Osteoblast (primary cell): ENCODE results near the gene SLC34A1. TPM values are rescaled to one million over a fixed set of nuclear protein-coding genes. Genes with fewer than 3 reads are reported as not detected.
"Not testable (repeated sequence)": the region's sequence is repeated elsewhere in the genome, so short reads cannot be mapped to it uniquely, and the experiment has no call there.

ENCODE experiments used
- DNase-seq: peaks from one replicate; pipeline ENCODE4 v3.0.0; 2011; ENCODE audit warnings: low spot score, mixed read lengths; ENCODE audit not compliant: insufficient read length; ENCODE audit errors: missing footprints
- H2AFZ ChIP-seq: 2 replicates; pipeline ENCODE4 v1.6.0; 2011; ENCODE audit warnings: mild to moderate bottlenecking, low read length
- H3K27ac ChIP-seq: 2 replicates; pipeline ENCODE4 v1.5.1; 2011; ENCODE audit warnings: mild to moderate bottlenecking, low read depth, low read length, moderate library complexity
- H3K27me3 ChIP-seq: 2 replicates; pipeline ENCODE4 v1.6.0; 2012; ENCODE audit warnings: mild to moderate bottlenecking, control low read depth, inconsistent platforms, low read length, moderate library complexity; ENCODE audit not compliant: insufficient read depth
- H3K36me3 ChIP-seq: 2 replicates; pipeline ENCODE4 v1.5.1; 2011; ENCODE audit warnings: mild to moderate bottlenecking, low read length, control low read depth, moderate library complexity; ENCODE audit not compliant: insufficient read depth
- H3K4me1 ChIP-seq: 2 replicates; pipeline ENCODE4 v1.5.1; 2011; ENCODE audit warnings: mild to moderate bottlenecking, low read length, control low read depth, moderate library complexity; ENCODE audit not compliant: insufficient read depth
- H3K4me2 ChIP-seq: 2 replicates; pipeline ENCODE4 v1.6.0; 2011; ENCODE audit warnings: mild to moderate bottlenecking, low read length; ENCODE audit not compliant: insufficient read depth
- H3K4me3 ChIP-seq: fragments of 200-600 bp; sonication (generic); 3 replicates; pipeline ENCODE4 v1.5.1; 2012; ENCODE audit warnings: mild to moderate bottlenecking, low read length, inconsistent platforms; ENCODE audit not compliant: insufficient read depth
- H3K79me2 ChIP-seq: 2 replicates; pipeline ENCODE4 v1.6.0; 2012; ENCODE audit warnings: mild to moderate bottlenecking, low read length, control low read depth, inconsistent platforms; ENCODE audit not compliant: insufficient read depth
- H3K9me3 ChIP-seq: 2 replicates; pipeline ENCODE4 v1.5.1; 2011; ENCODE audit warnings: low read depth, low read length, control low read depth
- H4K20me1 ChIP-seq: 2 replicates; pipeline ENCODE4 v1.6.0; 2012; ENCODE audit warnings: mild to moderate bottlenecking, low read length, control low read depth; ENCODE audit not compliant: insufficient read depth
- total RNA-seq: library from RNA; depleted of rRNA; stranded (reverse); fragments of >200 nt; gene quantifications from 2 replicates; pipeline ENCODE4 v1.2.3, GENCODE V29; 2012
- TF ChIP-seq, protein P1 (sequence below): IDR thresholded peaks from 2 replicates; pipeline ENCODE4 v1.5.1; 2011; ENCODE audit warnings: mild to moderate bottlenecking, low read depth, low read length, moderate library complexity; ENCODE audit errors: extremely low read depth

Gene SLC34A1
- total RNA-seq, 1 donor = not detected

DNA sequence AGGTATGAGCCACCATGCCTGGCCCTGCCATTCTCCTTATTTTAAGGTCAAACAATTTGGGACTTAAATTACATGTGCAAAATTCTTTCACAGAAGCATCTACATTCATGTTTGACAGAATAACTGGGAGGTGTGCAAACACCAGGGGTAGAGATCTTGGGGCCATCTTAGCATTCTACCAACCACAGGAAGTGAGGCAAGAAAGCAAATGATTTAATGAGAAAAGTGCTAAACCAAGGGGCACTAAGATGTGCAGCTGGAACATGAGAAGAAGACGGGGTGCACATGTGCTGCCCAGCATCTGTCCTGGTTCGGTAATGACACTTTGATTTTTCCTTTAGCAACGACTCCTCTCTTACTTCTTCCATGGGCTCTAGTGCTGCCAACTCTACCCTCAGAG is 26.3 kb downstream of the SLC34A1 start:
- H3K4me2 ChIP-seq = no peak overlapping the region
- DNase-seq = peak; percentile 45
- H4K20me1 ChIP-seq = no peaks in the 10 kb centered on the region
- no peaks in the 10 kb centered on the region for H3K36me3 ChIP-seq
- TF ChIP-seq, protein P1, sequence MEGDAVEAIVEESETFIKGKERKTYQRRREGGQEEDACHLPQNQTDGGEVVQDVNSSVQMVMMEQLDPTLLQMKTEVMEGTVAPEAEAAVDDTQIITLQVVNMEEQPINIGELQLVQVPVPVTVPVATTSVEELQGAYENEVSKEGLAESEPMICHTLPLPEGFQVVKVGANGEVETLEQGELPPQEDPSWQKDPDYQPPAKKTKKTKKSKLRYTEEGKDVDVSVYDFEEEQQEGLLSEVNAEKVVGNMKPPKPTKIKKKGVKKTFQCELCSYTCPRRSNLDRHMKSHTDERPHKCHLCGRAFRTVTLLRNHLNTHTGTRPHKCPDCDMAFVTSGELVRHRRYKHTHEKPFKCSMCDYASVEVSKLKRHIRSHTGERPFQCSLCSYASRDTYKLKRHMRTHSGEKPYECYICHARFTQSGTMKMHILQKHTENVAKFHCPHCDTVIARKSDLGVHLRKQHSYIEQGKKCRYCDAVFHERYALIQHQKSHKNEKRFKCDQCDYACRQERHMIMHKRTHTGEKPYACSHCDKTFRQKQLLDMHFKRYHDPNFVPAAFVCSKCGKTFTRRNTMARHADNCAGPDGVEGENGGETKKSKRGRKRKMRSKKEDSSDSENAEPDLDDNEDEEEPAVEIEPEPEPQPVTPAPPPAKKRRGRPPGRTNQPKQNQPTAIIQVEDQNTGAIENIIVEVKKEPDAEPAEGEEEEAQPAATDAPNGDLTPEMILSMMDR = no peak
- no peak overlapping the region for H3K4me3 ChIP-seq
- H3K79me2 ChIP-seq = no peaks in the 10 kb centered on the region
- no peak overlapping the region for H2AFZ ChIP-seq
- H3K9me3 ChIP-seq = no peaks in the 10 kb centered on the region
- no peaks in the 10 kb centered on the region for H3K4me1 ChIP-seq
- peaks cover 25% of the 10 kb centered on the region for H3K27me3 ChIP-seq
- no peak overlapping the region for H3K27ac ChIP-seq

DNA sequence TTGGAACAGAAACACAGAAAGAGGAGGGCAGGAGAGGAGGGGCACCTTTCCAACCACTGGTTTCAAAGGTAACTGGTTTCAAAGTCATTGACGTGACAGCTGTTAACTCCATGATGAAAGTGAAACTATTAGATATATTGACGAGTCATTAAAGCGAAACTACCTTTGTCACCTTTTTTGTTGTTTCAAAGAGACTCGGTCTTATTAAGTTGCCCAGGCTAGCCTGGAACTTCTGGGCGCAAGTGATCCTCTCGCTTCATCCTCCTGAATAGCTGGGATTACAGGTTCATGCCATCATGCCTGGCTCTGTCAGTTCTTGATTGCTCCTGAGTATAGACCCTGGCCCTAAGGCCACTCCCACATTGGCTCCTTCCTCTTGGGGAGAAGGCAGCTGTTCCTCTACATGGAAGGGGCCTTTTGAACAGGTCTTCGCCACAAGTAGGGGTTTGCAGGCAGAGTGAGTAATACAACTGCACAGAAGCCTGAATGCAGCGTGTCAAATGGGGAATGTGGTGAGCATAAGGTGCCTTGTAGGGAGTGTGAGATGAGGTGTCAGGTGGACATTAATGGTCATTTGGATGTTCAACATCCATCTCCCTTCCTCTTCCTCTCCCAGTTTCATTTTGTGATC is 28.5 kb downstream of the SLC34A1 start:
- Histone ChIP-seq H3K9me3 (no peaks in the 10 kb centered on the region), H3K4me3 (no peak overlapping the region), H3K4me2 (no peak overlapping the region), H3K36me3 (no peaks in the 10 kb centered on the region), H4K20me1 (no peaks in the 10 kb centered on the region), H2AFZ (no peak overlapping the region), H3K4me1 (no peaks in the 10 kb centered on the region), H3K79me2 (no peaks in the 10 kb centered on the region), H3K27me3 (peaks cover 21% of the 10 kb centered on the region), H3K27ac (no peak overlapping the region)
- DNase-seq = peak; percentile 23
- TF ChIP-seq, protein P1 = no peak

DNA sequence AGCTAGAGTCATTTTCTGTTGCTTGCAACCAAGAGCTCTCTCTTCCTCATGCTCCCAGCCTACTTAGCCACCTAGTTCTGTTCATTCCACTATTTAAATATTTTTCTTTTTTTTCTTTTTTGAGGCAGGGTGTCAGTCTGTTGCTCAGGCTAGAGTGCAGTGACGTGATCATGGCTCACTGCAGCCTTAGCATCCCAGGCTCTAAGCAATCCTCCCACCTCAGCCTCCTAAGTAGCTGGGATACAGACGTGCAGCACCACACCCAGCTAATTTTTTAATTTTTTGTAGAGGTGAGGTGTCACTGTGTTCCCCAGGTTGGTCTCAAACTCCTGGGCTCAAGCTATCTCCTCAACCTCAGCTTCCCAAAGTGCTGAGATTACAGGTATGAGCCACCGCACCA is 30.2 kb downstream of the SLC34A1 start:
- TF ChIP-seq, protein P1 = no peak
- no peaks in the 10 kb centered on the region for H3K4me1 ChIP-seq
- H2AFZ ChIP-seq = no peak overlapping the region

DNA sequence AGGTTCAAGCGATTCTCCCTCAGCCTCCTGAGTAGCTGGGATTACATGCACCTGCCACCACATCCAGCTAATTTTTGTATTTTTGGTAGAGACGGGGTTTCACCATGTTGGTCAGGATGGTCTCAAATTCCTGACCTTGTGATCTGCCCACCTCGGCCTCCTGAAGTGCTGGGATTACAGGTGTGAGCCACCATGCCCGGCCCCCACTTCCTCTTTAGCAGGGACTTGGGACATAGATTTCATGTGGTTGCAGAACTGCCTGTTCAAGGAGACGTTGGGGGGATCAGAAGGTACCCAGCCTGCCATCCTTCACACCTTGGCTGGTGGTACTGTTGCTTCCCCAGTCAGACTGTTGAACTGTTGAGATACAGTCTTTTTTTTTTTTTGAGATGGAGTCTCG is 32.8 kb downstream of the SLC34A1 start:
- H2AFZ ChIP-seq, H3K9me3 ChIP-seq, H3K36me3 ChIP-seq, H4K20me1 ChIP-seq, H3K27ac ChIP-seq, H3K4me2 ChIP-seq, H3K4me1 ChIP-seq, H3K4me3 ChIP-seq, H3K79me2 ChIP-seq: not testable (repeated sequence)
- peaks cover 10% of the 10 kb centered on the region for H3K27me3 ChIP-seq
- DNase-seq = peak; percentile 21

More for the DNA sequence above, 30.2 kb downstream of the SLC34A1 start:
- Histone ChIP-seq H3K4me3 (no peak overlapping the region), H4K20me1 (no peaks in the 10 kb centered on the region), H3K27ac (no peak overlapping the region), H3K79me2 (no peaks in the 10 kb centered on the region), H3K9me3 (no peaks in the 10 kb centered on the region), H3K4me2 (no peak overlapping the region), H3K36me3 (no peaks in the 10 kb centered on the region), H3K27me3 (peaks cover 15% of the 10 kb centered on the region)
- DNase-seq = no peak
